Sigmoid colon (tissue), 7 donors: Measurements from ENCODE around the gene RASIP1. TPM values are rescaled to one million over a fixed set of nuclear protein-coding genes. Genes with fewer than 3 reads are reported as not detected.
A peak's percentile ranks its signal among the peaks of the same experiment; 100 is the strongest.
"Not testable (repeated sequence)": the region's sequence is repeated elsewhere in the genome, so short reads cannot be mapped to it uniquely, and the experiment has no call there.

Source experiments
- DNase-seq: peaks from one replicate; pipeline ENCODE4 v3.0.0-alpha.2; 2019
- H3K27ac ChIP-seq, 4 donors: fragments of 200-600 bp; sonication (generic); one replicate each; pipeline ENCODE4 v1.5.1; 2016 to 2019; ENCODE audit warnings: mild to moderate bottlenecking in 1 of 4
- H3K27me3 ChIP-seq, 3 donors: fragments of 200-600 bp; sonication (generic); one replicate each; pipeline ENCODE4 v1.5.1; 2019; ENCODE audit warnings: mild to moderate bottlenecking in 1 of 3
- H3K36me3 ChIP-seq, 4 donors: fragments of 200-600 bp; sonication (generic); one replicate each; pipeline ENCODE4 v1.5.1; 2016 to 2019
- H3K4me1 ChIP-seq, 4 donors: fragments of 200-600 bp; sonication (generic); one replicate each; pipeline ENCODE4 v1.5.1; 2017 to 2019
- H3K4me3 ChIP-seq, 4 donors: fragments of 200-600 bp; sonication (generic); one replicate each; pipeline ENCODE4 v1.5.1; 2017 to 2019; ENCODE audit warnings: mild to moderate bottlenecking in 2 of 4, moderate library complexity in 1 of 4
- H3K9me3 ChIP-seq, 4 donors: fragments of 200-600 bp in 3 of 4; sonication (generic) in 3 of 4; one replicate each; pipeline versions ENCODE4 v1.5.1 to v1.6.1; 2013 to 2019
- CTCF ChIP-seq, 4 experiments: fragments of 450-650 bp in 3 of 4; fragments of 200-600 bp in 1 of 4; IDR thresholded peaks; one replicate each; pipeline ENCODE4 v1.5.1; 2016 to 2019; ENCODE audit warnings: antibody characterized with exemption in 4 of 4, mild to moderate bottlenecking in 3 of 4, moderate library complexity in 2 of 4
- EP300 ChIP-seq, 4 donors: sonication (generic); formaldehyde crosslinking; IDR thresholded peaks; one replicate each; pipeline ENCODE4 v1.6.1; 2017; ENCODE audit warnings: antibody characterized with exemption in 4 of 4
- POLR2A ChIP-seq, 2 donors: fragments of 450-650 bp; IDR thresholded peaks; one replicate each; pipeline ENCODE4 v1.6.1; 2016; ENCODE audit warnings: antibody characterized with exemption in 2 of 2, mild to moderate bottlenecking in 2 of 2, moderate library complexity in 2 of 2
- POLR2AphosphoS5 ChIP-seq, 4 donors: sonication (generic); formaldehyde crosslinking; IDR thresholded peaks; one replicate each; pipeline ENCODE4 v1.6.1; 2017; ENCODE audit warnings: antibody characterized with exemption in 4 of 4
- WGBS, 2 donors: extraction: QIAGEN DNeasy Blood & Tissue Kit; methylation state at CpG; one replicate each; pipeline ENCODE4 v1.1.7; 2013; 5-methylcytosine and 5-hydroxymethylcytosine counted together
- intact Hi-C: fragments of 100-400 bp; cut with DNase I; formaldehyde crosslinking; loops from one replicate; pipeline ENCODE4 v1.15.1; 2023
- polyA plus RNA-seq, 3 donors: library from polyadenylated mRNA; stranded (reverse); fragments of 200-250 nt; gene quantifications; one replicate each; pipeline ENCODE4 v1.2.3, GENCODE V29; 2013
- total RNA-seq, 4 donors: library from RNA; depleted of rRNA; stranded (reverse); fragments of >200 nt; gene quantifications; one replicate each; pipeline ENCODE4 v1.1.0, GENCODE V29; 2016
- donor health status: healthy with polysubstance abuse.
- donor health status: Bipolar disorder and iron deficiency.
- donor health status: healthy.

The RASIP1 gene
- total and polyA plus RNA-seq, 7 donors = 0.69 to 11.4 (median 6.0) TPM

DNA sequence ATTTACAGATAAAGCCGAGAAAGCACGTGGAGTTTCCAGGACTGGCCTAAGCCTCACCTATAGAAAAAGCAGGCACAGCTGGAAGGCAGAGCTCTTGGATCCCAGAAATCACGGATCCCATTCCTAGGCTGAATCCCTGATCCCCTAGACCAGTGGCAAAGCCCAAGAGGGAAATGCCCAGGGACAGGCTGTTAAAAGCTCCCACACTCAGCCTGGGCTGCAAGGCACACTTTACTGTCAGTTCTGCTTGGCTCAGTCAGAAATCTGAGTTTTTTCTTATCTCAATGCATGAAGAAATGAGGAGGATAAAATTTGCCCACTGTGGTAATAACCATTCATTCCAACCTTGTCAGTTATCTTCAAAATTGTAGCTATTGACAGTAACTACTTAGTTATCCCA lies 52.6 kb downstream of the RASIP1 start:
- Histone ChIP-seq H3K36me3 (no peaks in the 10 kb centered on the region), H3K4me1 (peaks cover 0 to 11% (median 0%) of the 10 kb centered on the region in 4 donors), H3K27ac (no peak overlapping the region), H3K27me3 (no peaks in the 10 kb centered on the region), H3K4me3 (no peak overlapping the region), H3K9me3 (no peaks in the 10 kb centered on the region)
- 83 to 93% methylated on average over 3 of the region's 3 CpGs for WGBS, 2 donors
- intact Hi-C loops = no loop called here
- no peak for DNase-seq
- TF ChIP-seq EP300 (IDR thresholded peaks at IDR 0.05) (no peak), POLR2AphosphoS5 (IDR thresholded peaks at IDR 0.05) (no peak), POLR2A (IDR thresholded peaks at IDR 0.05) (no peak), CTCF (IDR thresholded peaks at IDR 0.05) (no peak)

GRCh38 chr19:48686637-48687036 lies 53.8 kb downstream of the RASIP1 start:
- intact Hi-C loops, H3K9me3 ChIP-seq, DNase-seq: not testable (repeated sequence)

GRCh38 chr19:48686088-48686487 lies 54.3 kb downstream of the RASIP1 start:
- no peak overlapping the region for H3K4me3 ChIP-seq
- H3K4me1 ChIP-seq = peaks cover 0 to 11% (median 0%) of the 10 kb centered on the region in 4 donors
- H3K27ac ChIP-seq = no peak overlapping the region
- WGBS, 2 donors = 76 to 90% methylated on average over 3 of the region's 3 CpGs
- intact Hi-C loops = no loop called here
- no peak for DNase-seq
- no peaks in the 10 kb centered on the region for H3K36me3 ChIP-seq
- no peaks in the 10 kb centered on the region for H3K27me3 ChIP-seq
- no peaks in the 10 kb centered on the region for H3K9me3 ChIP-seq
- TF ChIP-seq CTCF (IDR thresholded peaks at IDR 0.05) (no peak), POLR2AphosphoS5 (IDR thresholded peaks at IDR 0.05) (no peak), POLR2A (IDR thresholded peaks at IDR 0.05) (no peak), EP300 (IDR thresholded peaks at IDR 0.05) (no peak)

More at GRCh38 chr19:48686637-48687036, 53.8 kb downstream of the RASIP1 start:
- peaks cover 0 to 11% (median 0%) of the 10 kb centered on the region in 4 donors for H3K4me1 ChIP-seq
- not testable (repeated sequence) for H3K27me3 ChIP-seq, H3K27ac ChIP-seq, H3K4me3 ChIP-seq, H3K36me3 ChIP-seq
- 91 to 93% methylated on average over 7 of the region's 7 CpGs for WGBS, 2 donors

GRCh38 chr19:48685583-48685982 lies 54.8 kb downstream of the RASIP1 start:
- Histone ChIP-seq H3K9me3 (no peaks in the 10 kb centered on the region), H3K4me3 (no peak overlapping the region), H3K4me1 (peaks cover 0 to 11% (median 0%) of the 10 kb centered on the region in 4 donors), H3K36me3 (no peaks in the 10 kb centered on the region), H3K27ac (no peak overlapping the region), H3K27me3 (no peaks in the 10 kb centered on the region)
- 60 to 73% methylated on average over 9 of the region's 9 CpGs for WGBS, 2 donors
- DNase-seq = no peak
- TF ChIP-seq CTCF (IDR thresholded peaks at IDR 0.05) (no peak), EP300 (IDR thresholded peaks at IDR 0.05) (no peak), POLR2A (IDR thresholded peaks at IDR 0.05) (no peak), POLR2AphosphoS5 (IDR thresholded peaks at IDR 0.05) (no peak)
- intact Hi-C loops = no loop called here

- TF ChIP-seq POLR2A (IDR thresholded peaks at IDR 0.05) = no peak
- no peak for TF ChIP-seq CTCF (IDR thresholded peaks at IDR 0.05)
- no peak for TF ChIP-seq POLR2AphosphoS5 (IDR thresholded peaks at IDR 0.05)
- no peak for TF ChIP-seq EP300 (IDR thresholded peaks at IDR 0.05)
- WGBS, 2 donors = 67 to 82% methylated on average over 11 of the region's 11 CpGs
- intact Hi-C loops = no loop called here
- H3K36me3 ChIP-seq = no peaks in the 10 kb centered on the region
- H3K27ac ChIP-seq = no peak overlapping the region
- no peak for DNase-seq
- no peaks in the 10 kb centered on the region for H3K9me3 ChIP-seq
- no peaks in the 10 kb centered on the region for H3K27me3 ChIP-seq
- peaks cover 0 to 3% (median 0%) of the 10 kb centered on the region in 4 donors for H3K4me1 ChIP-seq
- H3K4me3 ChIP-seq = peak overlapping the region in 2 of 4 donors; percentile 20 to 31
These were observed 57.1 kb downstream of the RASIP1 start for GRCh38 chr19:48683349-48683748.
